Central memory CD4-positive, alpha-beta T cell (primary cell): ENCODE results near the gene DIP2B.

Experiments used
- DNase-seq: peaks from one replicate; pipeline ENCODE4 v3.0.0; 2022

DIP2B gene

DNA sequence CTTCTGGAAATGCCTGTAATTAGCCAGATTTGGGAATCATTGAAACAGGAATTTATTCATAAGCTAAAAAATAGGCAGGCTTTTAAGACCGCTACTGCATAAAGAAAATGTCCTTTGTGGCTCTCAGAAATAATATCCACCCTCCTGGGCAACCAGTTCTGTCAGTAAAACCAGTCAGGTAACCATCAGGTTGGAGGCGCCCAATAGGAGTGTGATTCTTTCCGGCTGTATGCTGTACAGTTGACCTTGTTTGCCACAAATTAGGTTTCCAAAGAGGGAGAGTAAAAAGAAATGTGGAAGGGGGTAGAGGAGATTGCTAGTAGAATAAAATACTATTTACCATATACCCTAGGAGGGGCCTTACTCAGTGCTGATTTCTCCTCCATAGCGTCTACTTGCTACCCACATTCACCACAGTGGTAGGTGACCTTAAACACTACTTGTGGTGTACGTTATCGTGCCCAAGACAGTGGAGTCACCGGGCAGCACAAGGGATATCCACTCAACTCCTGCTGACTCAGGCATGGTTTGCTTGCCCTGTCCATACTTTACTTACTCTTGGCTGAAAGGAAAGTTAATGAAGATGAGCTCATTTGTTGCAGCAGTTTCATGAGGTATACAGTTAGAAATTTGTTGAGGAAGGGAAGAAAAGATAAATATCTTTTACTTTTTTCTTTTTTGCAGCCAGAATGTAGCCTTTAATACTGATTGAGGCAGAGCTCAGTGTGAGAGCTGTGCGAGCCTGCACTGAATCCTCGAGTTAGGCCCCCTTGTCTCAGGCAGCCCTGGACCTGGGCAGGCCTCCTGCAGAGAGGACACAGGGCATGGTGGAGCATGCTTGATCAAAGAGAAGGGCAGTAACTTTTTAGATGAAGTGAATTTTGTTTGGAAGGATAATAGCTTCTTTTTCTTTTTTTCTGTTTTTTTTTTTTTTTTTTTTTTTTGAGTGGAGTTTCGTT is 76.7 kb downstream of the DIP2B start:
- no peak for DNase-seq

GRCh38 chr12:50584135-50584534 is 79.3 kb downstream of the DIP2B start:
- no peak for DNase-seq

DNA sequence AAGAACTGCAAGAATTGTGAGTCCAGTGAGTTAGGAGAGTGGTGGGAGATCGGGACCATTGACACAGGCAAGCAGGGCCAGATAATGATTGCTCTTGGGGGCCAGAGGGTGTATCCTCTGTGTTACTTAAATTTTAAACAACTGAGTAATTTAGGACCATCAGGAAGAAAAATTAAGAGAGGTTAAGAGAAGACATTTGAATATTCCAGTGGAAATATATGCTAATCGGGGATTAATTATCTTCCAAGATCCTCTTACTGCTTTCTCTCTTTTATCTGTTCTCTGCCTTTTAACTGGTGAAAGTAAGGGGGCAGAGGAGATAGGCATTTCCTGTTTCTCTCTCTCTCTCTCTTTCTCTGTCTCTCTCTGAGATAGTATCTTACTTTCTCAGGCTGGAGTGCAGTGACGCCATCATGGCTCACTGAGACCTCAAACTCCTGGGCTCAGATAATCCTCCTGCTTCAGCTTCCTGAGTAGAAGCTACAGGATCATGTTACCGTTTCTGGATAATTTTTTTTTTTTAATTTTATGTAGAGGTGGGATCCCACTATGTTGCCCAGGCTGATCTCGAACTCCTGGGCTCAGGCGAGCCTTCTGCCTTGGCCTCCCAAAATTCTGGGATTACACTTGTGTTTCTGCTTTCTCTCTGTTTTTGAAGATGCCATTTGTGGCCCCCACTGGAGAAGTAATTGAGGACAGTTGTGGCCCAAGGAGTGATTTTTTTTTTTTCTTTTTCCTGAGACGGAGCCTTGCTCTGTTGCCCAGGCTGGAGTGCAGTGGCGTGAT is 85.1 kb downstream of the DIP2B start:
- DNase-seq = peak; percentile 19

GRCh38 chr12:50590869-50591268 is 86.1 kb downstream of the DIP2B start:
- DNase-seq = no peak

DNA sequence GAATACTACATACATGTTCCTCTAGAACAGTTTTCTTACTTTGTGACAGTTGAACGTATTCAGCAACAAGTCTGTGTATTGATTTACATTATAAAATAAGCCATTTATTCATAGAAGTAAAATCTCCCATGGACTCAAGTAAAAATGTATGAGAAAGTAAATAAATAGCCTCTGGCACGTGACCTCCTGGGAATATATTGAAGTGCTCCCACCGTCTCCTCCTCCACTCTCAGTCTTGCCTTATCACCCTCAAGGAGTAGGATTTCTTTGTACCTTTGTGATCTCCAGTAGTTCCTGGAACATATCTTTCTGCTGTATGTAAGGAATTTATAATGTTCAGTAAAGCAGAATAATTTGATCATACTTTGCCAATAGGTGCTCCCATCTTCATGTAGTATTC is 90.9 kb downstream of the DIP2B start:
- DNase-seq = no peak

GRCh38 chr12:50597200-50598195 is 92.7 kb downstream of the DIP2B start:
- peak; percentile 5 for DNase-seq

DNA sequence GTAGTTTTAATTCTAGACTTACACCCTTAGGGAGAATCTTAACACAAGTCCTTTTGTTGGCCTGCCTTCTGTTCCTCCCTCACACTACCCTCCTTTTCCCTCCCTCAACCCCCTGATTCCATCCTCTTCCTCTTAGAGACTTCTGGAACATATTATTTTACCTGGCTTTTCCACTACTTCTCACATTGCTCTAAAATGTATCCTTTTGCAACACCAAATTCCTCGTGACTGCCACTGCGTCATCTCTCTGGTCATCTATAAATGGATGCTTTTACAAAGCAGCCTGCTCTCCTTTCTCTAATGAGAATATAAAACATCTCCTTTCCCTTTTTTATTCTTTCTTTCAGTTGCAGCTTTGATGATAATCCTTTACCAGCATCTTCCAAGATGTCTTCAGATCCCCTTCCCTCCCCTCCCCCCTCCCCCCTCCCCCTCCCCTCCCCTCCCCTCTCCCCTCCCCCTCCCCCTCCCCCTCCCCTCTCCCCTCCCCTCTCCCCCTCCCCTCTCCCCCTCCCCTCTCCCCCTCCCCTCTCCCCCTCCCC is 93.6 kb downstream of the DIP2B start:
- no peak for DNase-seq

- no peak for DNase-seq
Observed at GRCh38 chr12:50599366-50600095, 94.7 kb downstream of the DIP2B start.

GRCh38 chr12:50600364-50600763 is 95.6 kb downstream of the DIP2B start:
- no peak for DNase-seq

DNA sequence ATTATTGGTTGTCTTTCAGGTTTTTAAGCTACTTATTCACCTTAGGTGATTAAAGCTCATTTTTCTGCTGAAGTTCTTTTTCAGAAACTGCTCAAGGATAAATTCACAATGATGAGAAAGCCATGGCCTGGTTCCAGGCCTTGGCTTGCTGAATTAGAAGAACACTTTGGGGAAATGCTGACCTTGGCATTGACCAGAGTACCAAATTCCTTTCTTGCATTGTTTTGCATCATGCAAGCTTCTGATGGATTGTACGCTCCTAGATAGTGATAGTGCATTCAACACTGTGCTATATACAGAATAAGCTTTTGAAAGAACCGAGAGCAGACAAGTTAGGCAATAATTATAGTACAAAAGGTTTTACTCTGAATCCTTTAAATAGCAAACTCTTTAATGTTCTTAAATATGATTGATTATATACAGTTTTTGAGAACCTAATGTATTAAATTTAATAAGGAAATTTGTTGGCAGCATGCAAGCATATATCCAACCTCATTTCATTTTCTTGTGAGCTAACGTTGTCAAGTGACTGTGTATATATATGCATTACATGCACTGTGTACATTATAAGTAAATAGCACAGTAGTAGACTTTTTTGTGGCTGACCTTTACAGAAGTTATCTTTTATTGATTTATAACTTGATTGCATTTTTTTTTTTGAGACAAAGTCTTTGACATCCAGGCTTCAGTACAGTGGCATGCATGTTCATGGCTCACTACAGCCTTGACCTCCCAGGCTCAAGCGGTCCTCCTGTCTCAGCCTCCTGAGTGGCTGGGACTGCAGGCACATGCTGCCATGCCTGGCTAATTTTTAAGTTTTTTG is 99.2 kb downstream of the DIP2B start:
- no peak for DNase-seq

DNA sequence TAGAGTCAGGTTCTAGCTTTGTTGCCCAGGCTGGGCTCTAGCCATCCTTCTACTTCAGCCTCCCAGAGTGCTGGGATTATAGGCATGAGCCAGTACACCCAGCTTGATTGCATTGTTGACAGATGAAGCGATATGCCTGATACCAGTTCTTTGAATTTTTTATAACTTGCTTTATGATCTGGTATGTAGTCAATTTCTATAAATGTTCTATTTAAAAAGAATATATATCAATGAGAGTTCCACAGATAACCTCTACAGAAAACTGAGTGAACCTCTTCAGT is 99.8 kb downstream of the DIP2B start:
- no peak for DNase-seq

GRCh38 chr12:50606675-50607375 is 102.0 kb downstream of the DIP2B start:
- DNase-seq = no peak

- DNase-seq = no peak
Observed at GRCh38 chr12:50609292-50609874, 104.6 kb downstream of the DIP2B start.

DNA sequence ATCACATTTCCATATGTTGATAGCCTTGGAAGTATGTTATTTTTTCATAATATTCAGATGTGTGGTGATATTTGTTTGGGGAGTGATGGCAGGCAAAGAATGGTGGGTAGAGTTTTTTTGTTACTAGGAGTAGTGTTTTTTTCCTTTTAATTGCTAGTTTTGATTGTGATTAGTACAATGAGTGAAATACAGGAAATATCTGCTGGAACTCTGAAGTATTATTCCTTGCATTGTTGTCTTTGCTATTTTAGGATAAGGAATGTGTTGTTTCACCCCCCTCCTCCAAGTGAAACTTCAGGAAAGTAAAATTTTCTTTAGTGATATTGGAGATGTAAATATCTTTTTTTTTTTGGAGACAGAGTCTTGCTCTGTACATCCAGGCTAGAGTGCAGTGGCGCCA is 105.4 kb downstream of the DIP2B start:
- no peak for DNase-seq

DNA sequence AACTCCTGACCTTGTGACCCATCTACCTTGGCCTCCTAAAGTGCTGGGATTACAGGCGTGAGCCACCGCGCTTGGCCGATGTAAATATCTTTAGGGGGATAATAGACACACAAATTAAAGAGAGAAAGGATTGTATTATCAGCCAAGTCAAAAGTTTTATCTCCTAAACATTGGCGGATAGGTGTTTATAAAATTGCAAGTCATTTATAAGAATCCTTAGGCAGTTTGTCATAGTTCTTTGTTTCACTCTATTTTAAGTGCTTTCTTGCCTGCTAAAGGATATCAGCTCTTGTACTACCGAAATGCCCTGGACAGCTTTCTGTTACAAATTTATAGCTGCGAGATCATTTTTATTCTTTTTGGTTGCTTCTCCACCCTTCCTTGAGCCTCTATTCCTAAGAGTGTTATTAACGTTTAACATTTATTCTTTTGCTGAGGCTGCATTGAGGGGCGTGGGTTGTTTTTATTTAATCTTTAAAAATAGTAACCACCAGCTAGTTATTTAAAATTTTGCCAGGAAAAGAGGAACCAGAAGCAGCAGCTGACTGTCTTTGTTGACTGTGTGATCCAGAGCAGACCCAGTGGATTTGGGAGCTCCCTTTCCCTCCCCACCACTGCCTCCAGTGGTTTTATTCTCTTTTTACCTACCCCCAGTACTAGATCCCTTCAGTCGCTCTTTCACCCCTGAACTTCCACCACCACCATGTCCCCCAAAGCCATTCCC is 106.4 kb downstream of the DIP2B start:
- no peak for DNase-seq

DNA sequence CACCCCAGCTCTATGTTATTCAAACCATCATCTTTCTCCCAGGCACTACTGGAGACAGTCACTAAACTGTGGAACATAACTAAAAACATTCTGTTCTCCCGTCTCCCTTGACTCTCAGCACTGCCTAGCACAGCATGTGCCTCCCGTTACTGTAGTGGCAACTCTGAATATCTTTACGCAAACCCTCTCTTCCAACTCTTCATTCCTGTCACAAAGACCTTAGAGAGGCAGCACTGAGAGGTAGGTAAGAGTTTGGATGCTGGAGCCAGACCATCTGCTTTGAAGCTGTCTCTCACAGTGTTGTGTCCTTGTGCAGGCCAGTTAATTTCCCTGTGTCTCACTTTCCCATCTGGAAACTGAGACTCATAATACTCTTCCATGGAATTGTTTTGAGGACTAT is 108.1 kb downstream of the DIP2B start:
- no peak for DNase-seq

GRCh38 chr12:50613463-50613862 is 108.7 kb downstream of the DIP2B start:
- no peak for DNase-seq

- DNase-seq = no peak
Observed at GRCh38 chr12:50614167-50614759, 109.5 kb downstream of the DIP2B start.
